Activated T-helper 1 cell treated with anti-CD3 and anti-CD28 coated beads, Interleukin-2, amount 50 U/mL, for 16 hours (primary cell): ENCODE results near the gene RASL12.
A peak's percentile ranks its signal among the peaks of the same experiment; 100 is the strongest.

ENCODE experiments used
- DNase-seq, 2 donors: peaks; one replicate each; pipeline ENCODE4 v3.0.0-alpha.2; 2020; ENCODE audit warnings: low read depth in 1 of 2, low spot score in 1 of 2

The RASL12 gene

DNA sequence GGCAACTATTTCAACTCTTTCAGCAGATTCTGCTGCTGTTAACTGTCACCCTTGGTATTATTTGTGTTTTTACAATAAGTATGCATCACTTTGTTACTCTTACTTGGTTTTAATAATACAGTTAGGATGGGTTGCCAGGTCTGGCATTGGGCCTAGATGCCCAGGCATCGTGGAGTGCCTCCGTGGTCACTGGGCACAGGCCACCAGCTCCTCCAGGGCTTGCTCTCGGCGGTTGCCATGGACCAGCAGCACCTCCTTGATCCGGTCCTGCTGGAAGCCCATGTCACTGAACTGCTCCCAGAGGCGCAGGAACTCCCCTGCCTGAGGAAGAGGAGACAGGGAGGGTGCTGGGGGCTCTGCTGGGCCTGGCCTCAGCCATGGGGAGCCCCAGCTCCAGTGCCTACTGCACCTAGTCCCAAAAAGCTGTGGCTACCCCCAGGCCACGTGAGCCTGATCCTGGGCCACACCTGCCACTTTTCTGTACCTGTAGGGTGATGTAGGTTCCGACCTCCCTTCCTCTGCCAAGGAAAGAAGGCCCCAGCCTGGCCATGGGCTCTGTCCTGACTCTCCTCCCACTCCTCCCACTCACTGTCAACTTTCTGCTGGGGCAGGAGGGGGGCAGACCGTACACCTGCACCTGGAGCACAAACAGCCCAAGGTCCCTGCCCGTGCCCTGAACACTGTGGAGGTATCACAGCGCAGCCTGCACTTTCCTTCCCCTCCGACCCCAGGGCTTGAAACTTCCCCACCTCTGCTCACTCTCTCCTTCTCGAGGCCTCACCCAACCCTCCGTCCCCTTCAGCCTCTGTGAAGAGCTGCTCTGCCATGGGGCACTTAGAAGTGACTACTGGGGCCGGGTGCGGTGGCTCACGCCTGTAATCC is 25.4 kb upstream of the RASL12 start:
- no peak for DNase-seq

DNA sequence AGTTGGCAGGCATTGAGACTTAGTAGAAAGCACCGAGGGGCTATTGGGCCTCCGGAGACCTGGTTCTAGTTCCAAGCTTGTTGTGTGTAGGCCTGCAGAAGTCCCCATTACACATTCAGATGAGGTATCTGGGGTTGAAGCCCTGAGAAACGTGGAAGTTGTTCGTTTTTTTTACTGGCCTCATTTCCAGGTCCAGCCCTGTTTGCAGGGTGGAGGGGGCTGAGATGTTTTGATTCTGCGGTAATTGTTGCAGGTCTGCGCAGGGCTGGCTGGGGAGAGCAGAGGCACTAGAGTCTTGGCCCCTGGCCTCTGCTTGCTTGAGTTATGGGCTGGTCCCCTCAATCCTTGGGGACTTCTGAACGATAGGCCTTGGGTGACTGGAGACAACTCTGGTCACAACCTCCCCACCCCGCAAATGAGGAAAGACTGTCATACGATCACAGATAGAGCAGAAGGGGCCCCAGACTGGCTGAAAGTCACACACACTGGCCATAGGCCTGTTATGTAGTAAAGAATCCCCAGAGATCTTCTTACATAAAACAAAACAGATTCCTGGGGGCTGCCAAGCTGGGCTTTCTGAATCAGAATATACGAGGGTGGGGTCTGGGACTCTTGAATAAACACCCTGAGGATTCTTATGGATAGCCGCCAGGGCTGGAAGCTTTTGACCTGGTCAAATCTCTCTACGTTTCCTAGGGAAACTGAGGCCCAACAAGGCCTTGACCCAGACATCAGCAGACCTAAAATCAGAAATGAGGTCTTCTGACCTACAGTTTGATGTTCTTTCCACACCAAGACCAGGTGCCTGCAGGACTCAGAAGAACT is 24.4 kb upstream of the RASL12 start:
- DNase-seq, result no peak

DNA sequence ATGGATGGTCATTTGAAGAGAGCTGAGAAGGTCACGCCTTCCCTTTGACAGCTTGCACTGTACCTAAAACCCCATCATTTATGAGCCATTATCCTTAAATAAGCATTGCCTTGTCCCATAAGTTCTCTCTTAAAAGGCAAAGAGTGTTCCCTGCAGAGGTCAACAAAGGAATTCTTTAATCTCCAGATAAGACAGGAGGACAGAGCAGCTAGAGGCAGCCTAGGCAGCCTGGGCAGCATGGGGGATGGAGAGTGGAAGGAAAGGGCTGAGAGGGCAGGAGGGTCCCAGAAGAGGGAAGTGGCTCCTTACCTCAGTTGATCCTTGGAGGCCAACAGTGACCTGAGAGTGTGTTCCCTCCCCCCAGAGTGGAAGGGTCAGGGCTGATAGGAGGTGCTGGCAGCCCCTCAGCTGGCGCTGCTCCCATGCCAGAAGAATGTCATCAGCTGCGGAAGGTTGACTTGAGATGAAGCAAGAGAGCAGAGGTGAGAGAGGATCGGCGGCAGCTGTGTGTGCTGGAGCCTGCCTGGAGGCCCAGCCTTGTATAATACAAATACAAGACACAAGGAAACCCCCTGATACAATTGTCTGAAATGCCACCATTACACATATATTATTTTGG is 21.5 kb upstream of the RASL12 start:
- DNase-seq, result no peak

DNA sequence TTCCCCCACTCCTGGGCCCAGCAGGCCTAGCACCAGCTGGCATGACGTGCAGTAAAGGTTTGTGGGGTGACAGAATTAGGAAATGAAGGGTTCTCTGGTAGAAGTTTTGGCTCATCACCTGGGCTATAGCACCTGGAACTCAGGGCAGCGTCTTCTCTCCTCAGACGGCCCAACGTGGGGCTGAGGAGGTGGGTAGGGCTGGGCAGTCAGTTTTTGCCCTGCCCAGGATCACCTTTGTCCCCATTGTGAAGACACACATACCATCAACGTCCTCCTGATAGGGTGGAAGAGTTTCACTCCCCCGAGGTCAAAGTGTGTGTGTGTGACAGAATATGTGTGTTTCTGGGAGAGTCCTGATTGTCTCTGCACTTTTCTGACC is 20.8 kb upstream of the RASL12 start:
- no peak for DNase-seq

DNA sequence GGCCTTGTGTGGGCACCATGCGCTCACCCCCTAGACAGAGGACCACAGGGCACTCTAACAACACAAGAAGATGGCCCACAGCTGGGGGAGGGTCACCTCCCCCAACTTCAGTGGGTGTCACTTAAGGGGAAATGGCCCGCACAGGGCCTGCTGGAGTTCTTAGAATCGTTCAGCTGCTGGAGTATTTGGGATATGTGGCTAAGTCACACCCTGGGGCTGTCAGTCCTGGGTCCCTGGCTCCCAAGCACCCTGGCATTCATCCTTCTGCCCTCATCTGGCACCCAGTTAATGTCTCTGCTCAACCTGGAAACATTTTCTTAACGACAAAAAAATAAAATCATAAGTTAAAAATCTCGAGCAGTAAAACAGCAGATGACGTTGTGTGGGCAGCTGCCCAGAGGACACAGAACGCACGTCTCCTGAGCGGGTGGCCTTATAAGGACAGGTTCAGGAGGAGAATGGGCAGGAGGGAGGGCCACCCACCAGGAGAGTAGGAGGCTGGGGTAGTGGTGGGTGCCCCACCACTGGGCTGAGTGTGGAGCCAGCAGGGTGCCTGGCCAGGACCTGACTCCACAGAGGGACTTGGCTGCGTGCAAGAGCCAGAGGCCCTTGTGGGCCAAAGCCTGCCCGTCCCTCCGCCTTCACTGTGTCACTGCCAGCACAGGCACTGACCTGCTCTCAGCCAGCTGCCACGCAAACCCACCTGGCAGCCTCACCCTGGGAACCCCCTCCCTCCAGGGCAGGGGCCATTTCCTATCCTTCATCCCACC is 20.3 kb upstream of the RASL12 start:
- DNase-seq, result no peak

DNA sequence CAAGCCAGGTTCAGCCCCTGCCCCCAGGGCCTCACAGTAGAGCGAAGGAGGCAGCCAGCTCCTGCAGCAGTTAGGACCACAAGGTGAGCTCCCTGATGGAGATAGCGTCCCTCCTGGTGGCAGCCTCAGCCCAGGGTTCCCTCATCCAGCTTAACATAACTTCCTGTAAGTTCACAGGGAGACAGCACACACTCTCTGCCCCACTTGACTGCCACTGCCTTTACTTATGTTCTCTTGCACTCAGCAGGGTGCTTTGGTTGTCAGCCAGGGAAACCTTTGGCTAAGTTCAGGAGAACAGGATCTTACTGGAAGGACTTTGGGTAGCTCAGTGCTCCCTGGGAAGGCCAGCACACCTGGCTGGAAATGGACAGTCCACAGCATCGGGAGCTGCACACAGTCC is 19.6 kb upstream of the RASL12 start:
- DNase-seq, result no peak

DNA sequence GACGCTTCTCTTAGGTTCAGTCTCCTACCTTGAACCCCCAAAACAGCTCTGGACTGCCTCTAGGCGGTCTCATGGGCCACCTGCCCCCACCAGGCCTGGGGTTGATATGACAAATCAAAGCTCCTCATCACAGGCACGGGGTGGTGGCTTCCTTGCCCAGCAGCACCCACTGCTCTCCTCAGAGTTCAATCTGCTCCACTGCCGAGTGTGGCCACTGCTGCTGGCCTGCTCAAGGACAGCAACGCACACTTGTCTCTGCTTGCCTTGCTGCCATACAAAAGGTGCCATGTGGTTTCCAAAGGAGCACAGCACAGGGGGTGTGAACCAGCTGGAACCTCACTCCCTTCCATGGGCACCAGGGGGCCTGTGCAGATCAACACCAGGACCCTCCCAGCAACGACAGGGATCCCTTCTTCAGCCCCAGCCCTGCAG is 18.9 kb upstream of the RASL12 start:
- no peak for DNase-seq

DNA sequence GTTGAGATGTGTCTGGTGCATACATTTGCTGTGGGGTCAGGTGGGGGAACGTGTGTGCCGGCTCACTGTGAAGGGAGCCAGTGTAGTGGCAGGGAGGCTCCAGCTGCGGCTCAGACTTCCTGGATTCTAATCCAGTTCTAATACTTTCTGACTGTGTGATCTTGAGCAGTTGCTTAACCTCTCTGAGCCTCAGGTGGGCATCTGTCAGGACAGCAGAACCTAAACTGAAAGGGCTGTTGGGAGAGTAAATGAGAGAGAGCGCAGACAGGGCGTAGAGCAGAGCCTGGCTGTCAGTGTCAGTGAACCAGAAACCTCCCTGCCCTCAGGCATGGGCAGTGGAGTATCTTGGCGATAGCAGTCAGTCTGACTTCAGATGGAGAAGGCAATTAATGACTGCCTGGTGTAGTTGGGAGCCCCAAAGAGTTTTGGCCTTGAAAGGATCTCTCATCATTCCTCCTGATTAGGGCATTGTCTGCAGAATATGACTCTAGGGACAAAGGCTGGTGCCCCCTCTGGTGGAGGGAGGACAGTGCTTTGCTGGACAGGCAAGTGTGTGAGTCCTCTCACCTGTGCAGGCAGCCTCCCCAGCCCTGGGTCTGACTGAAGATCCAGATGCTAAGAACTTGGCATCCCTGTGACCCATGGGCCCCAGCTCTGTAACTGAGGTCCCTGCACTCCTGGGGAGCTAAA is 18.3 kb upstream of the RASL12 start:
- no peak for DNase-seq

DNA sequence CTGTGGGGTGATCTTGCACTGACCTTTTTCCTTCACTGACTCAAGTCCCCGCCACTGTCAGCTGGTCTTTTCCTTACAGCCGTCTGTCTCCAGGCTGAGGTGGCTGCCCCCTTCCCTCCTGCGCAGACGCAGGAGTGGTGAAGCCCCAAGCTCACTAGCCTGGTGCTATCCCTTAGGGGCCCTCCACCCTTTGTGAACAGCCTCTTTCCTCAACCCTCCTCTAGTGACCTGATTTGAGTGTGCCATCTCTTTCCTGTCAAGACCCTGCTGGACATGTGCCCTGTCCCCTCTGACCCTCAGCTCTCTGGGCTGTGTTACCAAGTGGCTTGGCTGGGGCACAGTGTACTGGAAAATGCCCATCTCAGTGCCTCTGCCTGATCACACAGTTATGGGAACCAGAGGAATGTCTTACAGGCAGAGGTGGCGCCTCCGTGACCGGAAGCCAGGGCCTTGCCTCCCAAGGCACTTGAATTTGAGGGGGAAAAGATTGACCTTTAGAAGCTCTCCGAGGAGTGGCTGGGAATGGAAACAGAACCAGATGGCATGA is 17.5 kb upstream of the RASL12 start:
- no peak for DNase-seq

DNA sequence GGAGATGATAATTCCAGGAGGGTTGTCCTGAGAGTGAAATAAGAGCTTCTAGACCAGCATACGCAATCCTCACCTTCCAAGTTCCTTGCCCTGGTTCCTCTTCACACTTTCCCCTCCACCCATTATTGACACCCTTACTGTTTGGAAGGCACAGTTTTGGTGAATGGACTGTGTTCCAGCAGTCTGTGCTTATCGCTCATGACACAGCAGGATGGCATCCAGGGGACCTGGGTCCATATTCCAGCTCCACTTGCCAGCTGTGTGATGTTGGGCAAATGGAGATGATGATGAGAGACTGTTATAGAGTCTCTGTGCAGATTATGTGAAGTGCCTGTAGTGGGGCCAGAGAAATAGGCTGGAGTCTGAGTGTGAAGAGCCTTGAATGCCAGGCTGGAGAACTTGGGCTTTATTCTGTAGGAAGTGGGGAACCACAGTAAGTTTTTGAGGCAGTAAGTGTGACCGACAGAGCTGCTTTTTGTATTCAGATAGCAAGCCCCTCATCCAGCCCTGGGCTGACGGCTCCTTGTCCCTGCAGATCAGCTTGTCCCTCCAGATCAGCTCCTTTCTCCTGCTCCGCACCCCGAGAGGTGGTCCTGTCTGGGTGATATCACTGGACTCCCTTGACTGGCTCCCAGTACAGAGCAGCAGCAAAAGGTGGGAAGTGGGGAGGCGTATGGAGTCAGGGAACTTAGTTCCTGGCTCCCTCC is 16.9 kb upstream of the RASL12 start:
- no peak for DNase-seq

DNA sequence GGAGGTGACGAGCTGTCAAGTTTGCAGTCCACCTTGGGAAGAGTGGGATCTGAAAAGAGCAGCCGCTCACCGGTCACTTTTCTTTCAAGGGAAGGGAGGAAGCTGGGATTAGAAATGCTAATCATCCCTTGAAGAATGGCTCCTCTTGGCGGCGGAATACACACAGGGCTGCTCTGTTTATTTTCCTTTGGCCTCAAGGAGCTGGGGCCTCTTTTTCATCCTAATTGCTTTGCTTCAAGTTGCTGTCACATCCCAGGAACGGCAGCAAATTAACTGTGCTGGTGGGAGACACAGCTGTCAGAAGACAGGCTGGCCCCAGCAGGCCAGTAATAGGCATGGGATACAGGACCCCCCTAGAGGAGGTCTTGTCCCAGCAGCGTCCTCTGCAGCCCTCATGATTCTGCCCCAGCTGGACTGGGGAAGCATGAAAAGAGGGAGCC is 15.5 kb upstream of the RASL12 start:
- no peak for DNase-seq

GRCh38 chr15:65082303-65082953 is 14.6 kb upstream of the RASL12 start:
- DNase-seq, result no peak

- no peak for DNase-seq
Observed at GRCh38 chr15:65081758-65082157, 14.0 kb upstream of the RASL12 start.

DNA sequence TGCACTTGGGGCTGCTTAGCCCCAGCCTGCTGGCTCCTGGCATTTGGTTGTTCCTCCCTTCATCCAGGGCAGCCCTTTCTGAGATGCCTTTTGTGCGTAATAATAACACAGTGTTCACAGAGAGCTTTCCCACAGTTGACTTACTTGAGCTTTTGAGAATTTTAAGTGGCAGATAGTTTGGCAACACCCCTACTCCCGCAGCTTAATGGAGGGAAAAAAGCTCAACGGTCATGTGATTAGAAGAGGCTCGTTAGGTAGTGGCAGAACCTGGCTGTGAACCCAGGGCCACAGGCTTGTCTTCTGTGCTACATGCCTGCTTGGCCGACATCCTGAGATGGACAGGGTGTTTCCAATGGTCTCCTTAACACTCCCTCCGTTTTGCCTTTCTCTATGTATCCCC is 13.5 kb upstream of the RASL12 start:
- no peak for DNase-seq

GRCh38 chr15:65079580-65079979 is 11.8 kb upstream of the RASL12 start:
- no peak for DNase-seq

DNA sequence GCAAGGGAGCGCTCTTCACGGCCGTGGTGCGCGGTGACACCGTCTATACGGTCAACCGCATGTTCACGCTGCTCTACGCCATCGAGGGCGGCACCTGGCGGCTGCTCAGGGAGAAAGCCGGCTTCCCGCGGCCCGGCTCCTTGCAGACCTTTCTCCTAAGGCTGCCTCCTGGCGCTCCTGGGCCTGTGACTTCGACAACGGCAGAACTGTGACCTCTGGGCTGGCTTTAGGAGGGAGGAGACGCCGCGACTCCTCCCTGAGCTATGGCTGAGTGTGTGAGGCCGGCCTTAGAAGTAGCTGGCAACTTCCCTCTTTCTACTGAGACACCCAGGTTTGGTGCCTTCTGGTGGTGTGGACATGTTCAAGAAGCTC is 10.2 kb upstream of the RASL12 start:
- peak in 1 of 2 donors; percentile 18 for DNase-seq

DNA sequence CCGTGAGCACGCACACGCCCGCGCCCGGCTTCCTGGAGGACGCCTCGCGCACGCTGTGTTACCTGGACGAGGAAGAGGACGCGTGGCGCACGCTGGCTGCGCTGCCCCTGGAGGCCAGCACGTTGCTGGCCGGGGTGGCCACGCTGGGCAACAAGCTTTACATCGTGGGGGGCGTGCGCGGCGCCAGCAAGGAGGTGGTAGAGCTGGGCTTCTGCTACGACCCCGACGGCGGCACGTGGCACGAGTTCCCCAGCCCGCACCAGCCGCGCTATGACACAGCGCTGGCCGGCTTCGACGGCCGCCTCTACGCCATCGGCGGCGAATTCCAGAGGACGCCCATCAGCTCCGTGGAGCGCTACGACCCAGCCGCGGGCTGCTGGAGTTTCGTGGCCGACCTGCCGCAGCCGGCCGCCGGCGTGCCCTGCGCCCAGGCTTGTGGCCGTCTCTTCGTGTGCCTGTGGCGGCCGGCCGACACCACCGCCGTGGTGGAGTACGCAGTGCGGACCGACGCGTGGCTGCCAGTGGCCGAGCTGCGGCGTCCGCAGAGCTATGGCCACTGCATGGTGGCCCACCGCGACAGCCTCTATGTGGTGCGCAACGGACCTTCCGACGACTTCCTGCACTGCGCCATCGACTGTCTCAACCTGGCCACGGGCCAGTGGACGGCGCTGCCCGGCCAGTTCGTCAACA is 9.6 kb upstream of the RASL12 start:
- no peak for DNase-seq

DNA sequence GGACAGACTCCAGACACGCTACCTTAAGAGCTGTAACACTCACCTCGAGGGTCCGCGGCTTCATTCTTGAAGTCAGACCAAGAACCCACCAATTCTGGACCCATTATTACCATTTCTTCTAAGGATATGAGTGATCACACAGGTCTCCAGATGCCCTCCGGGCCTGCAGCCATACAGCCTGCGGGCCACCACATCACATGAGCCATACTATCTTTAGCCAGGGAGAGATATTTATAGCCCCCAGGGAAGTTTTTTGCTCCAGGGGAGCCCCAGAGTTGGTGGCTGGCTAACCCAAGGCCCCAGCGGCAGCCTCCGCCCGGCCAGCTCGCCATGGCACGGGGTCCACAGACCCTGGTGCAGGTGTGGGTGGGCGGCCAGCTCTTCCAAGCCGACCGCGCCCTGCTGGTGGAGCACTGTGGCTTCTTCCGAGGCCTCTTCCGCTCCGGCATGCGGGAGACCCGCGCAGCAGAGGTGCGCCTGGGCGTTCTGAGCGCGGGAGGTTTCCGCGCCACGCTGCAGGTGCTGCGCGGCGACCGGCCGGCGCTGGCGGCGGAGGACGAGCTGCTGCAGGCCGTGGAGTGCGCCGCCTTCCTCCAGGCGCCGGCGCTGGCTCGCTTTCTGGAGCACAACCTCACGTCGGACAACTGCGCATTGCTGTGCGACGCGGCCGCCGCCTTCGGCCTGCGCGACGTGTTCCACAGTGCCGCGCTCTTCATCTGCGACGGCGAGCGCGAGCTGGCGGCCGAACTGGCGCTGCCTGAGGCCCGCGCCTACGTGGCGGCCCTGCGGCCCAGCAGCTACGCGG is 8.9 kb upstream of the RASL12 start, which contains the start of gene KBTBD13:
KBTBD13 (plus strand) TSS at position 261 of the 805 bp plus-strand sequence; CDS start at position 331, 70 bp downstream.
- DNase-seq, result no peak
